IMR-90 (cell line): ENCODE results near the gene SLC6A6. TPM values are rescaled to one million over a fixed set of nuclear protein-coding genes. Genes with fewer than 3 reads are reported as not detected.

Experiments
- ATAC-seq: fragments of 200-7000 bp; cut with Tn5 transposase; 2 replicates; pipeline ENCODE4 v1.9.1; 2020; ENCODE audit warnings: low read depth, mild to moderate bottlenecking, moderate library complexity
- BruUV-seq: library from RNA; stranded (reverse); fragments of 400-500 nt; replicated peaks from 2 replicates; lab custom pipeline; 2021; lab: Mats Ljungman, UMichigan
- CTCF ChIA-PET: fragments of 300-600 bp; formaldehyde crosslinking; extraction: SDS; loops from one replicate; lab custom pipeline; 2021; ENCODE audit warnings: antibody characterized with exemption; lab: Yijun Ruan, JAX
- POLR2A ChIA-PET: fragments of 300-600 bp; sonication (Branson Sonifier 250); formaldehyde crosslinking; loops from one replicate; lab custom pipeline; 2022; ENCODE audit warnings: antibody characterized with exemption; ENCODE audit not compliant: unreplicated experiment; lab: Charles Lee
- DNase-seq: peaks from one replicate; pipeline ENCODE4 v3.0.0; 2013
- H2AFZ ChIP-seq: replicated peaks from 2 replicates; pipeline ENCODE3; 2013; ENCODE audit warnings: low read length, mild to moderate bottlenecking; ENCODE audit not compliant: poor library complexity
- H2AK5ac ChIP-seq: 2 replicates; pipeline ENCODE4 v1.6.1; 2013; ENCODE audit warnings: low read depth, low read length, inconsistent platforms
- H2AK9ac ChIP-seq: replicated peaks from 2 replicates; pipeline ENCODE3; 2013; ENCODE audit warnings: mild to moderate bottlenecking, low read depth, low read length, moderate library complexity; ENCODE audit not compliant: poor library complexity
- H2BK120ac ChIP-seq: 2 replicates; pipeline ENCODE4 v1.6.1; 2013; ENCODE audit warnings: low read depth, low read length, inconsistent platforms
- H2BK15ac ChIP-seq: 3 replicates; pipeline ENCODE4 v1.6.1; 2013; ENCODE audit warnings: low read depth, low read length, inconsistent platforms
- H2BK20ac ChIP-seq: 2 replicates; pipeline ENCODE4 v1.6.1; 2013; ENCODE audit warnings: low read depth, mild to moderate bottlenecking, inconsistent platforms, low read length, moderate library complexity
- H2BK5ac ChIP-seq: 2 replicates; pipeline ENCODE4 v1.6.1; 2013; ENCODE audit warnings: mild to moderate bottlenecking, low read depth, low read length, inconsistent platforms; ENCODE audit not compliant: poor library complexity, severe bottlenecking
- H3K14ac ChIP-seq: replicated peaks from 2 replicates; pipeline ENCODE4 v1.6.1; 2013; ENCODE audit warnings: low read depth, low read length, inconsistent platforms
- H3K18ac ChIP-seq: 2 replicates; pipeline ENCODE4 v1.6.1; 2013; ENCODE audit warnings: low read depth, low read length, control low read depth
- H3K23ac ChIP-seq: 2 replicates; pipeline ENCODE4 v1.6.1; 2013; ENCODE audit warnings: low read depth, low read length, inconsistent platforms
- H3K27ac ChIP-seq: 2 replicates; pipeline ENCODE4 v1.5.1; 2013; ENCODE audit warnings: mild to moderate bottlenecking, control low read depth, low read length; ENCODE audit not compliant: insufficient read depth
- H3K27me3 ChIP-seq: 2 replicates; pipeline ENCODE4 v1.6.1; 2013; ENCODE audit warnings: low read length; ENCODE audit not compliant: control insufficient read depth, insufficient read depth
- H3K36me3 ChIP-seq: 2 replicates; pipeline ENCODE4 v1.6.1; 2013; ENCODE audit warnings: low read length, mixed read lengths; ENCODE audit not compliant: control insufficient read depth, insufficient read depth
- H3K4ac ChIP-seq: 2 replicates; pipeline ENCODE4 v1.6.1; 2013; ENCODE audit warnings: low read depth, low read length, inconsistent platforms
- H3K4me1 ChIP-seq: 2 replicates; pipeline ENCODE4 v1.6.1; 2013; ENCODE audit warnings: low read length, mixed read lengths; ENCODE audit not compliant: control insufficient read depth, insufficient read depth
- H3K4me2 ChIP-seq: 2 replicates; pipeline ENCODE4 v1.6.1; 2013; ENCODE audit warnings: low read depth, mild to moderate bottlenecking, control low read depth, low read length, moderate library complexity
- H3K4me3 ChIP-seq: 2 replicates; pipeline ENCODE4 v1.5.1; 2013; ENCODE audit warnings: low read depth, mild to moderate bottlenecking, control low read depth, low read length, moderate library complexity; ENCODE audit not compliant: insufficient read depth
- H3K56ac ChIP-seq: 2 replicates; pipeline ENCODE4 v1.6.1; 2013; ENCODE audit warnings: low read length, inconsistent platforms; ENCODE audit not compliant: insufficient read depth; ENCODE audit errors: extremely low read depth
- H3K79me1 ChIP-seq, 2 experiments: 2 replicates each; pipeline ENCODE4 v1.6.1; 2013; ENCODE audit warnings: low read length in 2 of 2, inconsistent platforms in 1 of 2, low read depth in 1 of 2
- H3K9ac ChIP-seq: 2 replicates; pipeline ENCODE4 v1.6.1; 2013; ENCODE audit warnings: low read depth, low read length, control low read depth
- H3K9me1 ChIP-seq: 2 replicates; pipeline ENCODE4 v1.6.1; 2013; ENCODE audit warnings: low read length, inconsistent platforms; ENCODE audit not compliant: insufficient read depth
- H3K9me3 ChIP-seq: 2 replicates; pipeline ENCODE4 v1.6.1; 2013; ENCODE audit warnings: low read length; ENCODE audit not compliant: control insufficient read depth, insufficient read depth
- H4K20me1 ChIP-seq: 2 replicates; pipeline ENCODE4 v1.6.1; 2013; ENCODE audit warnings: low read length, inconsistent platforms; ENCODE audit not compliant: insufficient read depth
- H4K5ac ChIP-seq: 2 replicates; pipeline ENCODE4 v1.6.1; 2013; ENCODE audit warnings: mild to moderate bottlenecking, low read depth, low read length, control low read depth
- H4K8ac ChIP-seq, 2 experiments: 2 replicates each; pipeline ENCODE4 v1.6.1; 2013; ENCODE audit warnings: low read depth in 2 of 2, low read length in 2 of 2, control low read depth in 1 of 2, inconsistent platforms in 1 of 2
- H4K91ac ChIP-seq: 2 replicates; pipeline ENCODE4 v1.6.1; 2013; ENCODE audit warnings: low read depth, low read length, inconsistent platforms; ENCODE audit not compliant: insufficient read depth
- CEBPB ChIP-seq: IDR thresholded peaks from 2 replicates; pipeline ENCODE4 v1.6.1; 2012; ENCODE audit warnings: low read depth, low read length, improper control_type of control experiment
- CHD1 ChIP-seq: IDR thresholded peaks from 2 replicates; pipeline ENCODE4 v1.6.1; 2012; ENCODE audit warnings: low read depth, low read length, improper control_type of control experiment
- ELK1 ChIP-seq: fragments of 150-350 bp; IDR thresholded peaks from 2 replicates; pipeline ENCODE4 v1.6.1; 2016; ENCODE audit warnings: low read depth, mild to moderate bottlenecking, low read length, moderate library complexity, borderline replicate concordance
- FOS ChIP-seq: fragments of 150-350 bp; IDR thresholded peaks from 2 replicates; pipeline ENCODE4 v1.6.1; 2016; ENCODE audit warnings: low read depth, low read length
- MAFK ChIP-seq: IDR thresholded peaks from 2 replicates; pipeline ENCODE4 v1.6.1; 2012; ENCODE audit warnings: low read depth, low read length, improper control_type of control experiment
- MAZ ChIP-seq: IDR thresholded peaks from 2 replicates; pipeline ENCODE4 v1.6.1; 2012; ENCODE audit warnings: low read depth, mild to moderate bottlenecking, low read length, improper control_type of control experiment, moderate library complexity, borderline replicate concordance
- MXI1 ChIP-seq: IDR thresholded peaks from 2 replicates; pipeline ENCODE4 v1.6.1; 2012; ENCODE audit warnings: low read depth, mild to moderate bottlenecking, low read length, moderate library complexity, borderline replicate concordance
- NFE2L2 ChIP-seq: fragments of 150-350 bp; IDR thresholded peaks from 2 replicates; pipeline ENCODE4 v1.6.1; 2016; ENCODE audit warnings: low read depth, mild to moderate bottlenecking, low read length
- POLR2A ChIP-seq: IDR thresholded peaks from 2 replicates; pipeline ENCODE4 v1.6.1; 2012; ENCODE audit warnings: mild to moderate bottlenecking, low read depth, low read length
- RCOR1 ChIP-seq: IDR thresholded peaks from 2 replicates; pipeline ENCODE4 v1.6.1; 2012; ENCODE audit warnings: mild to moderate bottlenecking, low read length, improper control_type of control experiment; ENCODE audit not compliant: insufficient replicate concordance
- RFX5 ChIP-seq: IDR thresholded peaks from 2 replicates; pipeline ENCODE4 v1.8.0; 2012; ENCODE audit warnings: low read depth, mild to moderate bottlenecking, low read length, moderate library complexity
- USF2 ChIP-seq: fragments of 150-350 bp; IDR thresholded peaks from 2 replicates; pipeline ENCODE4 v1.6.1; 2017; ENCODE audit warnings: mild to moderate bottlenecking, antibody characterized with exemption, low read length, low read depth
- WGBS, 2 experiments: methylation state at CpG; one replicate each; pipeline versions ENCODE4 v1.1.5 to v1.1.7; 2013; ENCODE audit warnings: missing lambda C conversion rate in 2 of 2; ENCODE audit not compliant: insufficient read length in 1 of 2; ENCODE audit errors: extremely low coverage in 2 of 2; 5-methylcytosine and 5-hydroxymethylcytosine counted together
- dilution Hi-C: fragments of 300-500 bp; cut with HindIII; formaldehyde crosslinking; loops from one replicate; pipeline ENCODE4 v1.14.3; 2018; ENCODE audit warnings: low sequenced_read_pairs; ENCODE audit not compliant: unreplicated experiment
- in situ Hi-C: fragments of 300-500 bp; cut with MboI; formaldehyde crosslinking; loops from 3 replicates; pipeline ENCODE4 v1.14.3; 2019; ENCODE audit warnings: low sequenced_read_pairs, inconsistent platforms, mixed read lengths
- intact Hi-C: fragments of 100-400 bp; cut with micrococcal nuclease; formaldehyde crosslinking; loops from 2 replicates; pipeline ENCODE4 v1.10.0; 2022
- polyA plus RNA-seq, 3 experiments: library from polyadenylated mRNA; depleted of rRNA; stranded (reverse); fragments of >200 nt; gene quantifications; 2 replicates each; pipeline ENCODE4 v1.2.3, GENCODE V29; 2012; ENCODE audit warnings: low replicate concordance in 1 of 3
- total RNA-seq: library from RNA; depleted of rRNA; stranded (reverse); fragments of >200 nt; gene quantifications from 2 replicates; pipeline ENCODE4 v1.2.3, GENCODE V29; 2012

The SLC6A6 gene
- total and polyA plus RNA-seq, 2 of the 4 experiments (the other 2 are of a cell fraction) = 29.9 to 39.4 TPM

GRCh38 chr3:14506626-14507304, 104.4 kb downstream of the SLC6A6 start:
- H3K4me1 ChIP-seq = no peaks in the 10 kb centered on the region
- no peak overlapping the region for H2AK5ac ChIP-seq
- H4K5ac ChIP-seq = no peak overlapping the region
- no peak overlapping the region for H2BK120ac ChIP-seq
- no peak for ATAC-seq
- intact Hi-C loops = loop anchor here (5.0 kb wide), 1 partner anchor 276 kb away; no protein-coding TSS in a partner anchor
- H3K56ac ChIP-seq = no peak overlapping the region
- H3K36me3 ChIP-seq = no peaks in the 10 kb centered on the region
- H2BK20ac ChIP-seq = no peak overlapping the region
- no TSS peak for BruUV-seq
- H4K91ac ChIP-seq = no peak overlapping the region
- H3K9me1 ChIP-seq = no peaks in the 10 kb centered on the region
- no peak overlapping the region for H3K18ac ChIP-seq
- H3K27ac ChIP-seq = no peak overlapping the region
- H2AK9ac ChIP-seq = no peak overlapping the region
- H3K79me1 ChIP-seq = no peaks in the 10 kb centered on the region
- no peak overlapping the region for H3K14ac ChIP-seq
- no peak for DNase-seq
- H2BK5ac ChIP-seq = no peak overlapping the region
- no peaks in the 10 kb centered on the region for H4K20me1 ChIP-seq
- TF ChIP-seq ELK1 (no peak), RCOR1 (no peak), POLR2A (no peak), FOS (no peak), MAFK (no peak), USF2 (no peak), CHD1 (no peak), MAZ (no peak), NFE2L2 (no peak), RFX5 (no peak), CEBPB (no peak), MXI1 (no peak)
- CTCF ChIA-PET = no interaction called here
- no peak overlapping the region for H3K4me2 ChIP-seq
- no peak overlapping the region for H2AFZ ChIP-seq
- H2BK15ac ChIP-seq = no peak overlapping the region
- no peak overlapping the region for H3K9ac ChIP-seq
- in situ Hi-C loops = loop anchor here (10.0 kb wide), 1 partner anchor 418 kb away; no protein-coding TSS in a partner anchor
- dilution Hi-C loops = no loop called here
- no peak overlapping the region for H4K8ac ChIP-seq
- peaks cover 11% of the 10 kb centered on the region for H3K27me3 ChIP-seq
- no peak overlapping the region for H3K4me3 ChIP-seq
- H3K9me3 ChIP-seq = peaks cover 10% of the 10 kb centered on the region
- 73% methylated on average over 5 of the region's 15 CpGs; no CpG with 5 or more reads in 1 of the 2 experiments for WGBS, 2 experiments
- no peak overlapping the region for H3K23ac ChIP-seq
- POLR2A ChIA-PET = no interaction called here
- no peak overlapping the region for H3K4ac ChIP-seq
